B cell (primary cell): Measurements from ENCODE around the gene MEF2C. TPM values are rescaled to one million over a fixed set of nuclear protein-coding genes. Genes with fewer than 3 reads are reported as not detected.

ENCODE experiments used
- ATAC-seq: fragments of 200-7000 bp; cut with Tn5 transposase; one replicate; pipeline ENCODE4 v1.10.0; 2021; ENCODE audit warnings: low read depth, mild to moderate bottlenecking, moderate number of reproducible peaks, moderate library complexity
- CTCF ChIA-PET: fragments of 350-600 bp; sonication (Branson Sonifier 250); formaldehyde crosslinking; loops from one replicate; lab custom pipeline; 2021; ENCODE audit warnings: antibody characterized with exemption, inconsistent platforms; lab: Charles Lee
- POLR2A ChIA-PET: fragments of 350-600 bp; sonication (Branson Sonifier 250); formaldehyde crosslinking; loops from one replicate; lab custom pipeline; 2021; ENCODE audit warnings: antibody characterized with exemption; lab: Charles Lee
- DNase-seq: peaks from one replicate; pipeline ENCODE4 v3.0.0; 2013
- H2AFZ ChIP-seq: 2 replicates; pipeline ENCODE4 v1.6.1; 2012; ENCODE audit warnings: mild to moderate bottlenecking, low read depth, low read length; ENCODE audit not compliant: insufficient read depth, poor library complexity, severe bottlenecking
- H3K27ac ChIP-seq, 2 donors: 1 replicate in 1 of 2; 2 replicates in 1 of 2; pipeline ENCODE4 v1.5.1; 2012 to 2013; ENCODE audit warnings: low read length in 2 of 2, mild to moderate bottlenecking in 2 of 2, moderate library complexity in 1 of 2
- H3K27me3 ChIP-seq, 4 experiments: fragments of 200-600 bp in 1 of 4; sonication (generic) in 1 of 4; replicated peaks in 1 of 4; 1 replicate in 2 of 4; 2 replicates in 2 of 4; pipeline versions ENCODE4 v1.6.1 to v1.7.0; 2013 to 2016; ENCODE audit warnings: low read length in 3 of 4, mild to moderate bottlenecking in 2 of 4, mixed read lengths in 1 of 4, moderate library complexity in 1 of 4; ENCODE audit not compliant: insufficient read depth in 4 of 4, control insufficient read depth in 3 of 4; ENCODE audit errors: control extremely low read depth in 1 of 4
- H3K36me3 ChIP-seq, 2 experiments: replicated peaks in 1 of 2; 1 replicate in 1 of 2; 2 replicates in 1 of 2; pipeline versions ENCODE4 v1.6.1 to v1.7.1; 2013; ENCODE audit warnings: low read length in 1 of 2; ENCODE audit not compliant: insufficient read depth in 2 of 2, control insufficient read depth in 1 of 2; ENCODE audit errors: control extremely low read depth in 1 of 2, extremely low read depth in 1 of 2
- H3K4me1 ChIP-seq, 2 donors: fragments of 200-600 bp in 1 of 2; sonication (generic) in 1 of 2; 1 replicate in 1 of 2; 2 replicates in 1 of 2; pipeline versions ENCODE4 v1.5.1 to v1.6.1; 2013 to 2017; ENCODE audit warnings: low read length in 2 of 2; ENCODE audit not compliant: control insufficient read depth in 2 of 2, insufficient read depth in 2 of 2
- H3K4me2 ChIP-seq: replicated peaks from 2 replicates; pipeline ENCODE3; 2012; ENCODE audit warnings: mild to moderate bottlenecking, low read depth, low read length; ENCODE audit not compliant: poor library complexity, severe bottlenecking
- H3K4me3 ChIP-seq, 5 experiments: fragments of 200-600 bp in 1 of 5; sonication (generic) in 1 of 5; 1 replicate in 3 of 5; 2 replicates in 2 of 5; pipeline versions ENCODE4 v1.5.1 to v1.7.0; 2011 to 2016; ENCODE audit warnings: low read length in 4 of 5, mild to moderate bottlenecking in 4 of 5, low read depth in 2 of 5, control low read depth in 1 of 5, moderate library complexity in 1 of 5; ENCODE audit not compliant: insufficient read depth in 1 of 5; ENCODE audit errors: control extremely low read depth in 1 of 5, extremely low read depth in 1 of 5
- H3K79me2 ChIP-seq: fragments of 200-600 bp; sonication (generic); one replicate; pipeline ENCODE4 v1.6.0; 2016; ENCODE audit warnings: low read length; ENCODE audit not compliant: control insufficient read depth, insufficient read depth
- H3K9ac ChIP-seq: fragments of 200-600 bp; sonication (generic); 2 replicates; pipeline ENCODE4 v1.6.1; 2017; ENCODE audit warnings: mild to moderate bottlenecking, low read length, moderate library complexity
- H3K9me3 ChIP-seq, 3 donors: one replicate each; pipeline versions ENCODE4 v1.6.1 to v1.7.1; 2013; ENCODE audit warnings: low read length in 2 of 3; ENCODE audit not compliant: control insufficient read depth in 2 of 3, insufficient read depth in 1 of 3; ENCODE audit errors: control extremely low read depth in 1 of 3
- H4K20me1 ChIP-seq: 2 replicates; pipeline ENCODE4 v1.6.0; 2012; ENCODE audit warnings: mild to moderate bottlenecking, low read length; ENCODE audit not compliant: insufficient read depth, control insufficient read depth, poor library complexity, severe bottlenecking
- H3K27ac Mint-ChIP-seq: one replicate; pipeline ENCODE4 v1.8.0; 2021; ENCODE audit warnings: mixed read lengths
- H3K27me3 Mint-ChIP-seq: one replicate; pipeline ENCODE4 v1.8.0; 2021; ENCODE audit warnings: mixed read lengths
- H3K4me1 Mint-ChIP-seq: one replicate; pipeline ENCODE4 v1.8.0; 2021; ENCODE audit warnings: mixed read lengths
- H3K4me3 Mint-ChIP-seq: one replicate; pipeline ENCODE4 v1.8.0; 2021; ENCODE audit warnings: mixed read lengths
- H3K9me3 Mint-ChIP-seq: one replicate; pipeline ENCODE4 v1.8.0; 2022; ENCODE audit warnings: mixed read lengths; ENCODE audit not compliant: insufficient read depth
- CTCF ChIP-seq: fragments of 200-600 bp; IDR thresholded peaks from one replicate; pipeline ENCODE4 v1.8.0; 2022; ENCODE audit warnings: antibody characterized with exemption, mild to moderate bottlenecking
- EZH2 ChIP-seq: IDR thresholded peaks from 2 replicates; pipeline ENCODE4 v1.6.1; 2012; ENCODE audit warnings: borderline replicate concordance, low read depth, mild to moderate bottlenecking, moderate library complexity, low read length; ENCODE audit not compliant: insufficient read depth, poor library complexity, severe bottlenecking
- WGBS: methylation state at CpG from one replicate; pipeline ENCODE4 v1.1.5; 2013; ENCODE audit warnings: missing lambda C conversion rate; ENCODE audit not compliant: insufficient coverage; 5-methylcytosine and 5-hydroxymethylcytosine counted together
- intact Hi-C: fragments of 100-400 bp; cut with micrococcal nuclease; formaldehyde crosslinking; loops from one replicate; pipeline ENCODE4 v1.10.0; 2022
- polyA plus RNA-seq: library from polyadenylated mRNA; depleted of rRNA; stranded (reverse); fragments of >200 nt; gene quantifications from 2 replicates; pipeline ENCODE4 v1.2.3, GENCODE V29; 2012
- total RNA-seq, 2 donors: library from RNA; stranded (reverse); fragments of 120-200 nt in 1 of 2; gene quantifications; 1 replicate in 1 of 2; 2 replicates in 1 of 2; pipeline versions ENCODE4 v1.2.3 to v1.2.4, GENCODE V29; 2013 to 2022

The MEF2C gene
- total and polyA plus RNA-seq, 2 donors (not counting 1 experiment from before 2014, with no cell fraction given), result 97.4 to 354 TPM

DNA sequence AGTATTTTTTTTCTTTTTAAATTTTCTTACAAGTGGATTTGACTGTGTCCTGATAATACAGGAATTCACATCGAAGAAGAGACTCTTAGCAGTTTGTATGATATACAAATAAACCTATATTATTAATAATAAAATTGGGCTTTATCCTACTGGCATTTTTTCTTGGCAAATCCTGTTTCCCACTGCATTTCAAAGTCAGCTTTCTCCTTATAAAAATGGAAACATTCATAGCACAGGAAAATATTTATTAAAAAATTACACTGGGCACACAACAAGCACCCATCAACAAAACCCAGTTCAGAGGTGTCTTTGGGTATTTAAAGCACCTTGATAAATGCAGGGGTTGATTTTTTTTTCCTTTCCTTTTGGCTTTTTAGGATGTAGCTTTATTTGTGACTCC is 200.9 kb downstream of the MEF2C start:
- Histone ChIP-seq H3K79me2 (no peaks in the 10 kb centered on the region), H3K4me1 (peaks cover 18 to 43% of the 10 kb centered on the region in 2 donors), H3K27ac (no peak overlapping the region), H3K9me3 (peaks cover 6 to 66% (median 47%) of the 10 kb centered on the region in 3 donors), H3K4me3 (no peak overlapping the region), H2AFZ (no peak overlapping the region), H4K20me1 (no peaks in the 10 kb centered on the region), H3K27me3 (peaks cover 8 to 96% (median 87%) of the 10 kb centered on the region in 4 experiments), H3K36me3 (no peaks in the 10 kb centered on the region), H3K4me2 (no peak overlapping the region), H3K9ac (no peak overlapping the region)
- no peak for DNase-seq
- Mint-ChIP-seq H3K4me1 (peaks cover 10% of the 10 kb centered on the region), H3K4me3 (no peak overlapping the region), H3K9me3 (peaks cover 12% of the 10 kb centered on the region), H3K27ac (no peak overlapping the region), H3K27me3 (peaks cover 72% of the 10 kb centered on the region)
- ChIA-PET POLR2A (no interaction called here), CTCF (interaction anchor here (0.7 to 5.1 kb wide), 7 partner anchors 9 to 902 kb away, joined by 3 to 63 read pairs (median 6); no protein-coding TSS in a partner anchor)
- intact Hi-C loops, result no loop called here
- ATAC-seq, result no peak
- no CpG with 5 or more reads among the region's 1 CpG for WGBS
- no peak for TF ChIP-seq CTCF
- no peak for TF ChIP-seq EZH2

GRCh38 chr5:88681211-88681803 is 201.7 kb downstream of the MEF2C start:
- Histone ChIP-seq H4K20me1 (no peaks in the 10 kb centered on the region), H3K27ac (no peak overlapping the region), H3K4me2 (no peak overlapping the region), H3K79me2 (no peaks in the 10 kb centered on the region), H3K9me3 (peaks cover 10 to 62% (median 44%) of the 10 kb centered on the region in 3 donors), H3K36me3 (no peaks in the 10 kb centered on the region), H3K9ac (no peak overlapping the region), H2AFZ (no peak overlapping the region), H3K4me3 (no peak overlapping the region), H3K4me1 (peaks cover 18 to 49% of the 10 kb centered on the region in 2 donors), H3K27me3 (peaks cover 10 to 97% (median 89%) of the 10 kb centered on the region in 4 experiments)
- Mint-ChIP-seq H3K9me3 (peaks cover 12% of the 10 kb centered on the region), H3K4me1 (peaks cover 13% of the 10 kb centered on the region), H3K4me3 (no peak overlapping the region), H3K27ac (peak overlapping the region; percentile 3), H3K27me3 (peaks cover 68% of the 10 kb centered on the region)
- TF ChIP-seq CTCF, result no peak
- TF ChIP-seq EZH2, result no peak
- WGBS, result no CpG with 5 or more reads among the region's 5 CpGs
- intact Hi-C loops, result no loop called here
- ChIA-PET POLR2A (no interaction called here), CTCF (interaction anchor here (0.7 to 5.1 kb wide), 8 partner anchors 9 to 901 kb away, joined by 3 to 63 read pairs (median 6); no protein-coding TSS in a partner anchor)
- ATAC-seq (no peak), DNase-seq (peak; percentile 28)
